Suprapubic skin (tissue), 4 donors: ENCODE results near the gene RRAD. TPM values are rescaled to one million over a fixed set of nuclear protein-coding genes. Genes with fewer than 3 reads are reported as not detected.
"Not testable (repeated sequence)": the region's sequence is repeated elsewhere in the genome, so short reads cannot be mapped to it uniquely, and the experiment has no call there.

Experiments used
- DNase-seq, 2 donors: peaks; one replicate each; pipeline ENCODE4 v3.0.0-alpha.2; 2019; ENCODE audit warnings: low spot score in 2 of 2
- H3K27ac ChIP-seq: fragments of 200-600 bp; sonication (generic); one replicate; pipeline ENCODE4 v1.5.1; 2019
- H3K27me3 ChIP-seq: fragments of 200-600 bp; sonication (generic); one replicate; pipeline ENCODE4 v1.5.1; 2019
- H3K36me3 ChIP-seq: fragments of 200-600 bp; sonication (generic); one replicate; pipeline ENCODE4 v1.5.1; 2019
- H3K4me1 ChIP-seq: fragments of 200-600 bp; sonication (generic); one replicate; pipeline ENCODE4 v1.5.1; 2019
- H3K4me3 ChIP-seq: fragments of 200-600 bp; sonication (generic); one replicate; pipeline ENCODE4 v1.5.1; 2019; ENCODE audit warnings: mild to moderate bottlenecking
- H3K9me3 ChIP-seq: fragments of 200-600 bp; sonication (generic); one replicate; pipeline ENCODE4 v1.5.1; 2019
- CTCF ChIP-seq, 2 donors: fragments of 200-600 bp in 1 of 2; fragments of 450-650 bp in 1 of 2; sonication (generic) in 1 of 2; IDR thresholded peaks; one replicate each; pipeline ENCODE4 v1.5.1; 2016 to 2019; ENCODE audit warnings: antibody characterized with exemption in 2 of 2, mild to moderate bottlenecking in 1 of 2, moderate library complexity in 1 of 2
- EP300 ChIP-seq: sonication (generic); formaldehyde crosslinking; IDR thresholded peaks from one replicate; pipeline ENCODE4 v1.6.1; 2017; ENCODE audit warnings: antibody characterized with exemption
- POLR2A ChIP-seq, 2 donors: fragments of 450-650 bp; IDR thresholded peaks; one replicate each; pipeline ENCODE4 v1.6.1; 2017; ENCODE audit warnings: antibody characterized with exemption in 2 of 2, mild to moderate bottlenecking in 2 of 2, moderate library complexity in 2 of 2
- POLR2AphosphoS5 ChIP-seq, 3 donors: sonication (generic); formaldehyde crosslinking; IDR thresholded peaks; one replicate each; pipeline ENCODE4 v1.6.1; 2017; ENCODE audit warnings: antibody characterized with exemption in 3 of 3
- WGBS: methylation state at CpG from one replicate; pipeline ENCODE4 v1.1.5; 2018; 5-methylcytosine and 5-hydroxymethylcytosine counted together
- total RNA-seq, 4 donors: library from RNA; depleted of rRNA; stranded (reverse); fragments of >200 nt; gene quantifications; one replicate each; pipeline ENCODE4 v1.1.0, GENCODE V29; 2016

Gene RRAD
- total RNA-seq, 4 donors from 2014 or later, result 1.5 to 12.1 (median 4.6) TPM

GRCh38 chr16:66959704-66960161 is 34.4 kb upstream of the RRAD start:
- H3K27ac ChIP-seq, result no peak overlapping the region
- H3K27me3 ChIP-seq, result no peaks in the 10 kb centered on the region
- TF ChIP-seq EP300 (no peak), POLR2A (IDR thresholded peaks at IDR 0.05) (no peak), POLR2AphosphoS5 (IDR thresholded peaks at IDR 0.05) (no peak), CTCF (IDR thresholded peaks at IDR 0.05) (no peak)
- H3K4me1 ChIP-seq, result peaks cover 38% of the 10 kb centered on the region
- no peaks in the 10 kb centered on the region for H3K9me3 ChIP-seq
- no peak for DNase-seq
- H3K4me3 ChIP-seq, result no peak overlapping the region
- H3K36me3 ChIP-seq, result no peaks in the 10 kb centered on the region
- 40% methylated on average over 5 of the region's 5 CpGs for WGBS

GRCh38 chr16:66958857-66959703 is 33.7 kb upstream of the RRAD start:
- Histone ChIP-seq H3K4me1 (peaks cover 38% of the 10 kb centered on the region), H3K9me3 (no peaks in the 10 kb centered on the region), H3K4me3 (no peak overlapping the region), H3K36me3 (no peaks in the 10 kb centered on the region), H3K27ac (no peak overlapping the region), H3K27me3 (no peaks in the 10 kb centered on the region)
- TF ChIP-seq EP300 (no peak), POLR2A (IDR thresholded peaks at IDR 0.05) (no peak), POLR2AphosphoS5 (IDR thresholded peaks at IDR 0.05) (no peak), CTCF (IDR thresholded peaks at IDR 0.05) (no peak)
- 56% methylated on average over 7 of the region's 7 CpGs for WGBS
- DNase-seq, result no peak

- H3K4me3 ChIP-seq, H3K9me3 ChIP-seq, DNase-seq, H3K27ac ChIP-seq, H3K27me3 ChIP-seq, H3K36me3 ChIP-seq: not testable (repeated sequence)
- peaks cover 17% of the 10 kb centered on the region for H3K4me1 ChIP-seq
- WGBS, result 92% methylated on average over 1 of the region's 1 CpG
Observed at GRCh38 chr16:66956154-66956457, 30.8 kb upstream of the RRAD start.

GRCh38 chr16:66955363-66956153 is 30.2 kb upstream of the RRAD start:
- H3K36me3 ChIP-seq, H3K4me3 ChIP-seq, DNase-seq, H3K9me3 ChIP-seq, H3K27me3 ChIP-seq, H3K27ac ChIP-seq: not testable (repeated sequence)
- 76% methylated on average over 17 of the region's 17 CpGs for WGBS
- peaks cover 14% of the 10 kb centered on the region for H3K4me1 ChIP-seq

- H3K4me3 ChIP-seq, result no peak overlapping the region
- peaks cover 5% of the 10 kb centered on the region for H3K4me1 ChIP-seq
- 12% methylated on average over 8 of the region's 8 CpGs for WGBS
- TF ChIP-seq POLR2AphosphoS5 (IDR thresholded peaks at IDR 0.05) (no peak), EP300 (no peak), POLR2A (IDR thresholded peaks at IDR 0.05) (no peak), CTCF (IDR thresholded peaks at IDR 0.05) (peak; percentile 44 to 70)
- H3K36me3 ChIP-seq, result no peaks in the 10 kb centered on the region
- no peak for DNase-seq
- no peak overlapping the region for H3K27ac ChIP-seq
- peaks cover under 1% of the 10 kb centered on the region for H3K27me3 ChIP-seq
- no peaks in the 10 kb centered on the region for H3K9me3 ChIP-seq
Observed at GRCh38 chr16:66954097-66954659, 28.8 kb upstream of the RRAD start.

- TF ChIP-seq POLR2AphosphoS5 (IDR thresholded peaks at IDR 0.05), result no peak
- TF ChIP-seq CTCF (IDR thresholded peaks at IDR 0.05), result no peak
- TF ChIP-seq EP300, result no peak
- TF ChIP-seq POLR2A (IDR thresholded peaks at IDR 0.05), result no peak
- Histone ChIP-seq H3K27me3 (peaks cover 3% of the 10 kb centered on the region), H3K36me3 (no peaks in the 10 kb centered on the region), H3K4me1 (peaks cover 7% of the 10 kb centered on the region), H3K4me3 (no peak overlapping the region), H3K9me3 (no peaks in the 10 kb centered on the region), H3K27ac (no peak overlapping the region)
- DNase-seq, result no peak
- WGBS, result 90% methylated on average over 10 of the region's 10 CpGs
Observed at GRCh38 chr16:66953462-66954096, 28.2 kb upstream of the RRAD start.
